IMR-90 (cell line): ENCODE measurements around the gene MSN. TPM values are rescaled to one million over a fixed set of nuclear protein-coding genes. Genes with fewer than 3 reads are reported as not detected.

Source experiments
- ATAC-seq: fragments of 200-7000 bp; cut with Tn5 transposase; 2 replicates; pipeline ENCODE4 v1.9.1; 2020; ENCODE audit warnings: low read depth, mild to moderate bottlenecking, moderate library complexity
- BruUV-seq: library from RNA; stranded (reverse); fragments of 400-500 nt; replicated peaks from 2 replicates; lab custom pipeline; 2021; lab: Mats Ljungman, UMichigan
- CTCF ChIA-PET: fragments of 300-600 bp; formaldehyde crosslinking; extraction: SDS; loops from one replicate; lab custom pipeline; 2021; ENCODE audit warnings: antibody characterized with exemption; lab: Yijun Ruan, JAX
- POLR2A ChIA-PET: fragments of 300-600 bp; sonication (Branson Sonifier 250); formaldehyde crosslinking; loops from one replicate; lab custom pipeline; 2022; ENCODE audit warnings: antibody characterized with exemption; ENCODE audit not compliant: unreplicated experiment; lab: Charles Lee
- DNase-seq: peaks from one replicate; pipeline ENCODE4 v3.0.0; 2013
- H2AFZ ChIP-seq: replicated peaks from 2 replicates; pipeline ENCODE3; 2013; ENCODE audit warnings: low read length, mild to moderate bottlenecking; ENCODE audit not compliant: poor library complexity
- H2AK5ac ChIP-seq: 2 replicates; pipeline ENCODE4 v1.6.1; 2013; ENCODE audit warnings: low read depth, low read length, inconsistent platforms
- H2AK9ac ChIP-seq: replicated peaks from 2 replicates; pipeline ENCODE3; 2013; ENCODE audit warnings: mild to moderate bottlenecking, low read depth, low read length, moderate library complexity; ENCODE audit not compliant: poor library complexity
- H2BK120ac ChIP-seq: 2 replicates; pipeline ENCODE4 v1.6.1; 2013; ENCODE audit warnings: low read depth, low read length, inconsistent platforms
- H2BK15ac ChIP-seq: 3 replicates; pipeline ENCODE4 v1.6.1; 2013; ENCODE audit warnings: low read depth, low read length, inconsistent platforms
- H2BK20ac ChIP-seq: 2 replicates; pipeline ENCODE4 v1.6.1; 2013; ENCODE audit warnings: low read depth, mild to moderate bottlenecking, inconsistent platforms, low read length, moderate library complexity
- H2BK5ac ChIP-seq: 2 replicates; pipeline ENCODE4 v1.6.1; 2013; ENCODE audit warnings: mild to moderate bottlenecking, low read depth, low read length, inconsistent platforms; ENCODE audit not compliant: poor library complexity, severe bottlenecking
- H3K14ac ChIP-seq: replicated peaks from 2 replicates; pipeline ENCODE4 v1.6.1; 2013; ENCODE audit warnings: low read depth, low read length, inconsistent platforms
- H3K18ac ChIP-seq: 2 replicates; pipeline ENCODE4 v1.6.1; 2013; ENCODE audit warnings: low read depth, low read length, control low read depth
- H3K23ac ChIP-seq: 2 replicates; pipeline ENCODE4 v1.6.1; 2013; ENCODE audit warnings: low read depth, low read length, inconsistent platforms
- H3K27ac ChIP-seq: 2 replicates; pipeline ENCODE4 v1.5.1; 2013; ENCODE audit warnings: mild to moderate bottlenecking, control low read depth, low read length; ENCODE audit not compliant: insufficient read depth
- H3K27me3 ChIP-seq: 2 replicates; pipeline ENCODE4 v1.6.1; 2013; ENCODE audit warnings: low read length; ENCODE audit not compliant: control insufficient read depth, insufficient read depth
- H3K36me3 ChIP-seq: 2 replicates; pipeline ENCODE4 v1.6.1; 2013; ENCODE audit warnings: low read length, mixed read lengths; ENCODE audit not compliant: control insufficient read depth, insufficient read depth
- H3K4ac ChIP-seq: 2 replicates; pipeline ENCODE4 v1.6.1; 2013; ENCODE audit warnings: low read depth, low read length, inconsistent platforms
- H3K4me1 ChIP-seq: 2 replicates; pipeline ENCODE4 v1.6.1; 2013; ENCODE audit warnings: low read length, mixed read lengths; ENCODE audit not compliant: control insufficient read depth, insufficient read depth
- H3K4me2 ChIP-seq: 2 replicates; pipeline ENCODE4 v1.6.1; 2013; ENCODE audit warnings: low read depth, mild to moderate bottlenecking, control low read depth, low read length, moderate library complexity
- H3K4me3 ChIP-seq: 2 replicates; pipeline ENCODE4 v1.5.1; 2013; ENCODE audit warnings: low read depth, mild to moderate bottlenecking, control low read depth, low read length, moderate library complexity; ENCODE audit not compliant: insufficient read depth
- H3K56ac ChIP-seq: 2 replicates; pipeline ENCODE4 v1.6.1; 2013; ENCODE audit warnings: low read length, inconsistent platforms; ENCODE audit not compliant: insufficient read depth; ENCODE audit errors: extremely low read depth
- H3K79me1 ChIP-seq, 2 experiments: 2 replicates each; pipeline ENCODE4 v1.6.1; 2013; ENCODE audit warnings: low read length in 2 of 2, inconsistent platforms in 1 of 2, low read depth in 1 of 2
- H3K9ac ChIP-seq: 2 replicates; pipeline ENCODE4 v1.6.1; 2013; ENCODE audit warnings: low read depth, low read length, control low read depth
- H3K9me1 ChIP-seq: 2 replicates; pipeline ENCODE4 v1.6.1; 2013; ENCODE audit warnings: low read length, inconsistent platforms; ENCODE audit not compliant: insufficient read depth
- H3K9me3 ChIP-seq: 2 replicates; pipeline ENCODE4 v1.6.1; 2013; ENCODE audit warnings: low read length; ENCODE audit not compliant: control insufficient read depth, insufficient read depth
- H4K20me1 ChIP-seq: 2 replicates; pipeline ENCODE4 v1.6.1; 2013; ENCODE audit warnings: low read length, inconsistent platforms; ENCODE audit not compliant: insufficient read depth
- H4K5ac ChIP-seq: 2 replicates; pipeline ENCODE4 v1.6.1; 2013; ENCODE audit warnings: mild to moderate bottlenecking, low read depth, low read length, control low read depth
- H4K8ac ChIP-seq, 2 experiments: 2 replicates each; pipeline ENCODE4 v1.6.1; 2013; ENCODE audit warnings: low read depth in 2 of 2, low read length in 2 of 2, control low read depth in 1 of 2, inconsistent platforms in 1 of 2
- H4K91ac ChIP-seq: 2 replicates; pipeline ENCODE4 v1.6.1; 2013; ENCODE audit warnings: low read depth, low read length, inconsistent platforms; ENCODE audit not compliant: insufficient read depth
- CEBPB ChIP-seq: IDR thresholded peaks from 2 replicates; pipeline ENCODE4 v1.6.1; 2012; ENCODE audit warnings: low read depth, low read length, improper control_type of control experiment
- CHD1 ChIP-seq: IDR thresholded peaks from 2 replicates; pipeline ENCODE4 v1.6.1; 2012; ENCODE audit warnings: low read depth, low read length, improper control_type of control experiment
- CTCF ChIP-seq: conservative IDR thresholded peaks from 2 replicates; pipeline ENCODE4 v1.5.1; 2012; ENCODE audit warnings: mild to moderate bottlenecking, low read depth, low read length, improper control_type of control experiment
- MAFK ChIP-seq: IDR thresholded peaks from 2 replicates; pipeline ENCODE4 v1.6.1; 2012; ENCODE audit warnings: low read depth, low read length, improper control_type of control experiment
- MXI1 ChIP-seq: IDR thresholded peaks from 2 replicates; pipeline ENCODE4 v1.6.1; 2012; ENCODE audit warnings: low read depth, mild to moderate bottlenecking, low read length, moderate library complexity, borderline replicate concordance
- NFE2L2 ChIP-seq: fragments of 150-350 bp; IDR thresholded peaks from 2 replicates; pipeline ENCODE4 v1.6.1; 2016; ENCODE audit warnings: low read depth, mild to moderate bottlenecking, low read length
- POLR2A ChIP-seq: IDR thresholded peaks from 2 replicates; pipeline ENCODE4 v1.6.1; 2012; ENCODE audit warnings: mild to moderate bottlenecking, low read depth, low read length
- RAD21 ChIP-seq: IDR thresholded peaks from 2 replicates; pipeline ENCODE4 v1.6.1; 2012; ENCODE audit warnings: low read length, improper control_type of control experiment
- SMC3 ChIP-seq: fragments of 150-350 bp; IDR thresholded peaks from 2 replicates; pipeline ENCODE4 v1.6.1; 2016; ENCODE audit warnings: low read depth, mild to moderate bottlenecking, antibody characterized with exemption, low read length, moderate library complexity
- dilution Hi-C: fragments of 300-500 bp; cut with HindIII; formaldehyde crosslinking; loops from one replicate; pipeline ENCODE4 v1.14.3; 2018; ENCODE audit warnings: low sequenced_read_pairs; ENCODE audit not compliant: unreplicated experiment
- in situ Hi-C: fragments of 300-500 bp; cut with MboI; formaldehyde crosslinking; loops from 3 replicates; pipeline ENCODE4 v1.14.3; 2019; ENCODE audit warnings: low sequenced_read_pairs, inconsistent platforms, mixed read lengths
- intact Hi-C: fragments of 100-400 bp; cut with micrococcal nuclease; formaldehyde crosslinking; loops from 2 replicates; pipeline ENCODE4 v1.10.0; 2022
- polyA plus RNA-seq, 3 experiments: library from polyadenylated mRNA; depleted of rRNA; stranded (reverse); fragments of >200 nt; gene quantifications; 2 replicates each; pipeline ENCODE4 v1.2.3, GENCODE V29; 2012; ENCODE audit warnings: low replicate concordance in 1 of 3
- total RNA-seq: library from RNA; depleted of rRNA; stranded (reverse); fragments of >200 nt; gene quantifications from 2 replicates; pipeline ENCODE4 v1.2.3, GENCODE V29; 2012
- TF ChIP-seq, protein P1 (sequence below): fragments of 150-350 bp; IDR thresholded peaks from 2 replicates; pipeline ENCODE4 v1.6.1; 2016; ENCODE audit warnings: low read depth, mild to moderate bottlenecking, low read length, moderate library complexity, borderline replicate concordance
- TF ChIP-seq, protein P2 (sequence below): fragments of 150-350 bp; IDR thresholded peaks from 2 replicates; pipeline ENCODE4 v1.6.1; 2017; ENCODE audit warnings: mild to moderate bottlenecking, antibody characterized with exemption, low read length, low read depth

The MSN gene
- total and polyA plus RNA-seq, 2 of the 4 experiments (the other 2 are of a cell fraction), result 422 to 619 TPM

- Histone ChIP-seq H3K36me3 (peaks cover 42% of the 10 kb centered on the region), H3K27ac (no peak overlapping the region), H4K8ac (no peak overlapping the region), H3K9me3 (no peaks in the 10 kb centered on the region), H3K9ac (no peak overlapping the region), H3K56ac (no peak overlapping the region), H3K4ac (no peak overlapping the region), H2AK5ac (no peak overlapping the region), H3K4me2 (no peak overlapping the region), H2BK5ac (no peak overlapping the region), H2AK9ac (no peak overlapping the region), H3K18ac (no peak overlapping the region), H3K14ac (no peak overlapping the region), H2BK20ac (no peak overlapping the region), H3K27me3 (no peaks in the 10 kb centered on the region), H2AFZ (no peak overlapping the region), H4K91ac (no peak overlapping the region), H3K4me1 (no peaks in the 10 kb centered on the region), H4K20me1 (no peaks in the 10 kb centered on the region; the same call in 1 of the 2 replicates), H3K79me1 (peaks cover 12 to 15% of the 10 kb centered on the region in 2 experiments; a peak in 2 of 4 replicates), H2BK120ac (no peak overlapping the region), H3K4me3 (no peak overlapping the region), H3K9me1 (no peaks in the 10 kb centered on the region; the same call in 1 of the 2 replicates), H4K5ac (no peak overlapping the region), H2BK15ac (no peak overlapping the region), H3K23ac (no peak overlapping the region)
- DNase-seq, result no peak
- CTCF ChIA-PET, result no interaction called here
- no peak for ATAC-seq
- in situ Hi-C loops (no loop called here), dilution Hi-C loops (no loop called here), intact Hi-C loops (loop anchor here (2.0 kb wide), 1 partner anchor 146 kb away; no protein-coding TSS in a partner anchor)
- POLR2A ChIA-PET, result no interaction called here
- BruUV-seq, result no TSS peak
- TF ChIP-seq, protein P1, sequence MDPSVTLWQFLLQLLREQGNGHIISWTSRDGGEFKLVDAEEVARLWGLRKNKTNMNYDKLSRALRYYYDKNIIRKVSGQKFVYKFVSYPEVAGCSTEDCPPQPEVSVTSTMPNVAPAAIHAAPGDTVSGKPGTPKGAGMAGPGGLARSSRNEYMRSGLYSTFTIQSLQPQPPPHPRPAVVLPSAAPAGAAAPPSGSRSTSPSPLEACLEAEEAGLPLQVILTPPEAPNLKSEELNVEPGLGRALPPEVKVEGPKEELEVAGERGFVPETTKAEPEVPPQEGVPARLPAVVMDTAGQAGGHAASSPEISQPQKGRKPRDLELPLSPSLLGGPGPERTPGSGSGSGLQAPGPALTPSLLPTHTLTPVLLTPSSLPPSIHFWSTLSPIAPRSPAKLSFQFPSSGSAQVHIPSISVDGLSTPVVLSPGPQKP, result no peak
- no peak for TF ChIP-seq SMC3
- no peak for TF ChIP-seq CHD1
- TF ChIP-seq, protein P2, sequence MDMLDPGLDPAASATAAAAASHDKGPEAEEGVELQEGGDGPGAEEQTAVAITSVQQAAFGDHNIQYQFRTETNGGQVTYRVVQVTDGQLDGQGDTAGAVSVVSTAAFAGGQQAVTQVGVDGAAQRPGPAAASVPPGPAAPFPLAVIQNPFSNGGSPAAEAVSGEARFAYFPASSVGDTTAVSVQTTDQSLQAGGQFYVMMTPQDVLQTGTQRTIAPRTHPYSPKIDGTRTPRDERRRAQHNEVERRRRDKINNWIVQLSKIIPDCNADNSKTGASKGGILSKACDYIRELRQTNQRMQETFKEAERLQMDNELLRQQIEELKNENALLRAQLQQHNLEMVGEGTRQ, result no peak
- no peak for TF ChIP-seq CEBPB
- no peak for TF ChIP-seq CTCF
- no peak for TF ChIP-seq MXI1
- TF ChIP-seq MAFK, result no peak
- no peak for TF ChIP-seq RAD21
- no peak for TF ChIP-seq POLR2A
- TF ChIP-seq NFE2L2, result no peak
These were observed 73.5 kb downstream of the MSN start for GRCh38 chrX:65740909-65741308.
